DND-41 (cell line): Measurements from ENCODE around the gene TCF4.

ENCODE experiments used
- ATAC-seq: fragments of 200-7000 bp; cut with Tn5 transposase; 3 replicates; pipeline ENCODE4 v1.9.1; 2021; ENCODE audit warnings: low read depth; ENCODE audit not compliant: insufficient read depth
- DNase-seq: peaks from one replicate; pipeline ENCODE4 v3.0.0-alpha.2; 2020
- H2AFZ ChIP-seq: 2 replicates; pipeline ENCODE4 v1.6.0; 2012; ENCODE audit warnings: low read depth, low read length
- H3K27ac ChIP-seq: 2 replicates; pipeline ENCODE4 v1.5.1; 2012; ENCODE audit warnings: low read length, inconsistent platforms
- H3K27me3 ChIP-seq: fragments of 200-600 bp; sonication (generic); 2 replicates; pipeline ENCODE4 v1.6.0; 2012; ENCODE audit warnings: low read length, mild to moderate bottlenecking, inconsistent platforms; ENCODE audit not compliant: insufficient read depth, poor library complexity
- H3K36me3 ChIP-seq: 2 replicates; pipeline ENCODE4 v1.5.1; 2012; ENCODE audit warnings: low read length, inconsistent platforms; ENCODE audit not compliant: insufficient read depth
- H3K4me1 ChIP-seq: 2 replicates; pipeline ENCODE4 v1.5.1; 2012; ENCODE audit warnings: mild to moderate bottlenecking, low read length; ENCODE audit not compliant: insufficient read depth
- H3K4me2 ChIP-seq: 2 replicates; pipeline ENCODE4 v1.6.0; 2012; ENCODE audit warnings: mild to moderate bottlenecking, moderate library complexity, low read length, inconsistent platforms; ENCODE audit not compliant: insufficient read depth
- H3K4me3 ChIP-seq, 2 experiments: fragments of 200-600 bp in 1 of 2; shearing (Covaris generic) in 1 of 2; 2 replicates each; pipeline ENCODE4 v1.5.1; 2012 to 2016; ENCODE audit warnings: inconsistent platforms in 2 of 2, low read length in 2 of 2, mild to moderate bottlenecking in 2 of 2, low read depth in 1 of 2, moderate library complexity in 1 of 2
- H3K79me2 ChIP-seq: 2 replicates; pipeline ENCODE4 v1.6.0; 2012; ENCODE audit warnings: low read length, inconsistent platforms; ENCODE audit not compliant: insufficient read depth
- H3K9ac ChIP-seq: 2 replicates; pipeline ENCODE4 v1.6.0; 2012; ENCODE audit warnings: low read depth, mild to moderate bottlenecking, inconsistent platforms, low read length, moderate library complexity
- H3K9me3 ChIP-seq: 2 replicates; pipeline ENCODE4 v1.5.1; 2012; ENCODE audit warnings: low read length, moderate library complexity, mild to moderate bottlenecking, inconsistent platforms; ENCODE audit not compliant: insufficient read depth, severe bottlenecking
- H4K20me1 ChIP-seq: 2 replicates; pipeline ENCODE4 v1.6.0; 2012; ENCODE audit warnings: low read length; ENCODE audit not compliant: insufficient read depth
- EZH2 ChIP-seq: IDR thresholded peaks from 3 replicates; pipeline ENCODE4 v1.6.1; 2012; ENCODE audit warnings: borderline replicate concordance, low read depth, mild to moderate bottlenecking, moderate library complexity, low read length, inconsistent platforms; ENCODE audit not compliant: severe bottlenecking
- TF ChIP-seq, protein P1 (sequence below): IDR thresholded peaks from 2 replicates; pipeline ENCODE4 v1.5.1; 2012; ENCODE audit warnings: borderline replicate concordance, low read length, moderate library complexity, mild to moderate bottlenecking; ENCODE audit not compliant: poor library complexity, severe bottlenecking; ENCODE audit errors: extremely low read depth

Gene TCF4

DNA sequence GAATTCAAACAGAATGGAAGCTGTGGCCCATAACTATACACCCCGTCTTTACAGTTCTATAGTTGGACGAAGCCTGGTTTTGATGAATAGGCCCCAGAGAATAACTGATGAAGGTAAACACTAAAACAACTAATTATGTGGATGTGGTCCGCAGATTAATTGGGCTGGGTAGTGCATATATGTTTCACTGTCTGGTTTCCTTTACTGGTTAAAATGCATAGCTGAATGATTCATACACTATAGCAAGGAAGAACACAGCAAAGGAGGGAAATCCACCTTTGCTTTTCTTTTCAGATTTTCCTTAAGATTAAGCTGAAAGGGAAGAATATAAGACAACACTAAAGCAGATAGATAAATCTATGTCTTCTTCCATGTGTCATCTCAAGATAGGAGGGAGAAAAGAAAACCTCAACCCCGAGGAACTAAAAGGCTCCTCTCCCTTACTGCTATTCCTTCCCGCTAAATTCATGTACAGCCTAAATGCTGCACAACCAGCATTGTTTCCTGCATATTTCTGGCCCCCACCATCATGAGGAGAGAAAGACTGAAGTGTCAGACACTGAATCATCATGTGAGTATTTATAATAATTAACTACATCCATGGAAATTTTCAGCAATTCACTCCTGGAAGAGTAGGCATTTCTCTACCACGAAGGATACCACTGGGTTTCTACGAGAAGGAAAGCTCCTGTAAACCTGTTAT, 331.6 kb downstream of the TCF4 start:
- Histone ChIP-seq H3K27ac (no peak overlapping the region), H3K27me3 (no peaks in the 10 kb centered on the region), H2AFZ (no peak overlapping the region), H3K4me3 (no peak overlapping the region), H3K9ac (no peak overlapping the region), H3K36me3 (peaks cover 16% of the 10 kb centered on the region; the same call in 1 of the 2 replicates), H4K20me1 (no peaks in the 10 kb centered on the region), H3K79me2 (no peaks in the 10 kb centered on the region), H3K9me3 (no peaks in the 10 kb centered on the region), H3K4me1 (no peaks in the 10 kb centered on the region), H3K4me2 (no peak overlapping the region)
- no peak for TF ChIP-seq EZH2
- TF ChIP-seq, protein P1, sequence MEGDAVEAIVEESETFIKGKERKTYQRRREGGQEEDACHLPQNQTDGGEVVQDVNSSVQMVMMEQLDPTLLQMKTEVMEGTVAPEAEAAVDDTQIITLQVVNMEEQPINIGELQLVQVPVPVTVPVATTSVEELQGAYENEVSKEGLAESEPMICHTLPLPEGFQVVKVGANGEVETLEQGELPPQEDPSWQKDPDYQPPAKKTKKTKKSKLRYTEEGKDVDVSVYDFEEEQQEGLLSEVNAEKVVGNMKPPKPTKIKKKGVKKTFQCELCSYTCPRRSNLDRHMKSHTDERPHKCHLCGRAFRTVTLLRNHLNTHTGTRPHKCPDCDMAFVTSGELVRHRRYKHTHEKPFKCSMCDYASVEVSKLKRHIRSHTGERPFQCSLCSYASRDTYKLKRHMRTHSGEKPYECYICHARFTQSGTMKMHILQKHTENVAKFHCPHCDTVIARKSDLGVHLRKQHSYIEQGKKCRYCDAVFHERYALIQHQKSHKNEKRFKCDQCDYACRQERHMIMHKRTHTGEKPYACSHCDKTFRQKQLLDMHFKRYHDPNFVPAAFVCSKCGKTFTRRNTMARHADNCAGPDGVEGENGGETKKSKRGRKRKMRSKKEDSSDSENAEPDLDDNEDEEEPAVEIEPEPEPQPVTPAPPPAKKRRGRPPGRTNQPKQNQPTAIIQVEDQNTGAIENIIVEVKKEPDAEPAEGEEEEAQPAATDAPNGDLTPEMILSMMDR: no peak
- DNase-seq (no peak), ATAC-seq (no peak)

- Histone ChIP-seq H2AFZ (no peak overlapping the region), H3K9me3 (no peaks in the 10 kb centered on the region), H4K20me1 (no peaks in the 10 kb centered on the region), H3K4me2 (no peak overlapping the region), H3K4me1 (no peaks in the 10 kb centered on the region), H3K9ac (no peak overlapping the region), H3K79me2 (no peaks in the 10 kb centered on the region), H3K36me3 (0 out of 2 replicates have a peak, but pooled peaks cover 16% of the 10 kb centered on the region), H3K4me3 (no peak overlapping the region), H3K27me3 (no peaks in the 10 kb centered on the region), H3K27ac (no peak overlapping the region)
- TF ChIP-seq, protein P1: no peak
- no peak for TF ChIP-seq EZH2
- ATAC-seq (no peak), DNase-seq (no peak)
These were observed 334.2 kb downstream of the TCF4 start for GRCh38 chr18:55253814-55254213.

- Histone ChIP-seq H3K4me2 (no peak overlapping the region), H3K79me2 (no peaks in the 10 kb centered on the region), H3K9ac (no peak overlapping the region), H3K36me3 (0 out of 2 replicates have a peak, but pooled peaks cover 16% of the 10 kb centered on the region), H3K27ac (no peak overlapping the region), H3K27me3 (no peaks in the 10 kb centered on the region), H4K20me1 (no peaks in the 10 kb centered on the region), H3K4me3 (no peak overlapping the region), H2AFZ (no peak overlapping the region), H3K4me1 (no peaks in the 10 kb centered on the region), H3K9me3 (no peaks in the 10 kb centered on the region)
- ATAC-seq: no peak
- TF ChIP-seq, protein P1: no peak
- TF ChIP-seq EZH2: no peak
- no peak for DNase-seq
These were observed 335.1 kb downstream of the TCF4 start for GRCh38 chr18:55252901-55253300.
